Tibial nerve (tissue), 4 donors: ENCODE results near the gene LARP6.

Experiments used
- CTCF ChIP-seq, 5 experiments: fragments of 200-600 bp in 3 of 5; fragments of 450-650 bp in 2 of 5; sonication (generic) in 3 of 5; IDR thresholded peaks; one replicate each; pipeline ENCODE4 v1.5.1; 2016 to 2019; ENCODE audit warnings: antibody characterized with exemption in 5 of 5, mild to moderate bottlenecking in 3 of 5, moderate library complexity in 2 of 5
- EP300 ChIP-seq, 2 donors: sonication (generic); formaldehyde crosslinking; IDR thresholded peaks; one replicate each; pipeline ENCODE4 v1.6.1; 2017; ENCODE audit warnings: antibody characterized with exemption in 2 of 2, mild to moderate bottlenecking in 1 of 2
- POLR2A ChIP-seq, 2 donors: fragments of 450-650 bp; IDR thresholded peaks; one replicate each; pipeline ENCODE4 v1.6.1; 2017; ENCODE audit warnings: antibody characterized with exemption in 2 of 2, mild to moderate bottlenecking in 2 of 2, moderate library complexity in 2 of 2

GRCh38 chr15:70801109-70801508, 52.8 kb downstream of the LARP6 start:
- TF ChIP-seq CTCF (IDR thresholded peaks at IDR 0.05): no peak
- no peak for TF ChIP-seq POLR2A (IDR thresholded peaks at IDR 0.05)
- TF ChIP-seq EP300 (IDR thresholded peaks at IDR 0.05): no peak
